ENCODE data around the gene FOXP3. TPM values are rescaled to one million over a fixed set of nuclear protein-coding genes. Genes with fewer than 3 reads are reported as not detected.
"Not testable (repeated sequence)": the region's sequence is repeated elsewhere in the genome, so short reads cannot be mapped to it uniquely, and the experiment has no call there.

FOXP3 gene
- polyA plus RNA-seq (ENCODE audit: insufficient read length in 3 of 3), result 1 to 10 TPM; 1.0 to 1.2 (median 1.0) TPM
- long read RNA-seq, donor 1, partial matches to known transcripts, result 9 of 9 reads
- long read RNA-seq, donor 1, other reads (novel, unspliced or antisense), result 0 of 9 reads
- long read RNA-seq, donor 2, result 0 reads
- long read RNA-seq, donor 3, result 0 reads
- long read RNA-seq, donor 4, partial matches to known transcripts, result 0 of 1 reads
- long read RNA-seq, donor 4, other reads (novel, unspliced or antisense), result 0 of 1 reads
- long read RNA-seq, donor 5, result 0 reads
- long read RNA-seq, donor 6, partial matches to known transcripts, result 0 of 2 reads
- long read RNA-seq, donor 6, other reads (novel, unspliced or antisense), result 0 of 2 reads
- long read RNA-seq, donor 7, partial matches to known transcripts, result 13 of 14 reads
- long read RNA-seq, donor 7, other reads (novel, unspliced or antisense), result 0 of 14 reads
- long read RNA-seq, donor 8, result 0 reads
- long read RNA-seq, donor 9, result 0 reads
- long read RNA-seq, donor 10, partial matches to known transcripts, result 5 of 10 reads
- long read RNA-seq, donor 10, other reads (novel, unspliced or antisense), result 5 of 10 reads
- long read RNA-seq, donor 11, result 0 reads
- long read RNA-seq, donor 12, result 0 reads
- long read RNA-seq, donor 13, partial matches to known transcripts, result 7 of 7 reads
- long read RNA-seq, donor 13, other reads (novel, unspliced or antisense), result 0 of 7 reads
- long read RNA-seq, donor 14, result 0 reads
- long read RNA-seq, donor 15, result 0 reads
- long read RNA-seq, donor 16, result 0 reads

- DNase-seq, result no peak
Measured at GRCh38 chrX:49264460-49264859, at the start of gene FOXP3. Gene FOXP3, minus strand, starts transcription at chrX:49264710. Its CDS starts 6,205 bp downstream, at chrX:49258505.

- DNase-seq, result no peak
Measured at GRCh38 chrX:49312176-49312575, 47.7 kb upstream of the FOXP3 start.

GRCh38 chrX:49310371-49310770 is 45.9 kb upstream of the FOXP3 start:
- DNase-seq, result no peak

GRCh38 chrX:49309401-49309981 is 45.0 kb upstream of the FOXP3 start:
- DNase-seq, result peak; percentile 24

- no peak for DNase-seq
Measured at GRCh38 chrX:49308604-49309269, 44.2 kb upstream of the FOXP3 start.

- DNase-seq, result not testable (repeated sequence)
Measured at GRCh38 chrX:49307775-49308174, 43.3 kb upstream of the FOXP3 start.

- DNase-seq, result no peak
Measured at GRCh38 chrX:49303346-49303745, 38.8 kb upstream of the FOXP3 start, which contains the start of gene GAGE10. Gene GAGE10, plus strand, starts transcription at chrX:49303646. Its CDS starts 1,214 bp downstream, at chrX:49304860.

GRCh38 chrX:49300703-49301102 is 36.2 kb upstream of the FOXP3 start:
- DNase-seq, result no peak

GRCh38 chrX:49299293-49299692 is 34.8 kb upstream of the FOXP3 start:
- DNase-seq, result not testable (repeated sequence)

- DNase-seq, result no peak
Measured at GRCh38 chrX:49292400-49293362, 28.2 kb upstream of the FOXP3 start.

- DNase-seq, result peak; percentile 42
Measured at GRCh38 chrX:49291615-49292337, 27.3 kb upstream of the FOXP3 start.

- DNase-seq, result no peak
Measured at GRCh38 chrX:49290215-49290614, 25.7 kb upstream of the FOXP3 start.

- DNase-seq, result no peak
Measured at GRCh38 chrX:49287665-49288064, 23.2 kb upstream of the FOXP3 start.

- no peak for DNase-seq
Measured at GRCh38 chrX:49286581-49286980, 22.1 kb upstream of the FOXP3 start.

GRCh38 chrX:49286136-49286535 is 21.6 kb upstream of the FOXP3 start:
- no peak for DNase-seq

GRCh38 chrX:49284212-49284611 is 19.7 kb upstream of the FOXP3 start:
- no peak for DNase-seq

GRCh38 chrX:49282647-49283011 is 18.1 kb upstream of the FOXP3 start:
- peak; percentile 29 for DNase-seq

- no peak for DNase-seq
Measured at GRCh38 chrX:49278081-49278480, 13.6 kb upstream of the FOXP3 start.

- DNase-seq, result no peak
Measured at GRCh38 chrX:49277535-49277830, 13.0 kb upstream of the FOXP3 start.
